HL-60 (cell line): ENCODE data around the gene PHF21B.

Experiments used
- DNase-seq, 2 experiments: peaks; one replicate each; pipeline ENCODE4 v3.0.0-alpha.2; 2010 to 2020; ENCODE audit warnings: low read depth in 1 of 2, low spot score in 1 of 2
- H3K27ac ChIP-seq: fragments of 250-450 bp; sonication (Bioruptor Pico); replicated peaks from 2 replicates; pipeline ENCODE4 v1.5.1; 2020; ENCODE audit warnings: mild to moderate bottlenecking, moderate library complexity
- H3K27me3 ChIP-seq: fragments of 250-450 bp; sonication (Bioruptor Pico); 2 replicates; pipeline ENCODE4 v1.5.1; 2021; ENCODE audit warnings: mild to moderate bottlenecking, moderate library complexity; ENCODE audit not compliant: insufficient read depth, poor library complexity, severe bottlenecking
- H3K4me3 ChIP-seq: replicated peaks from 2 replicates; pipeline ENCODE4 v1.5.1; 2011; ENCODE audit warnings: mild to moderate bottlenecking, control low read depth, low read length; ENCODE audit not compliant: insufficient read depth
- CTCF ChIP-seq: IDR thresholded peaks from one replicate; pipeline ENCODE4 v1.5.1; 2011; ENCODE audit warnings: low read length, control low read depth, inconsistent platforms; ENCODE audit not compliant: insufficient read depth
- GABPA ChIP-seq: IDR thresholded peaks from 2 replicates; pipeline ENCODE4 v1.6.1; 2012; ENCODE audit warnings: low read depth
- POLR2AphosphoS5 ChIP-seq: IDR thresholded peaks from 2 replicates; pipeline ENCODE4 v1.6.1; 2012; ENCODE audit warnings: low read depth
- REST ChIP-seq: IDR thresholded peaks from 2 replicates; pipeline ENCODE4 v1.6.1; 2012; ENCODE audit warnings: low read depth; ENCODE audit not compliant: insufficient replicate concordance
- SPI1 ChIP-seq: IDR thresholded peaks from 2 replicates; pipeline ENCODE4 v1.6.1; 2012; ENCODE audit warnings: low read depth, mild to moderate bottlenecking, borderline replicate concordance

PHF21B gene

GRCh38 chr22:44999231-44999630 is 10.6 kb downstream of the PHF21B start:
- H3K4me3 ChIP-seq = no peak overlapping the region
- no peak overlapping the region for H3K27ac ChIP-seq
- no peaks in the 10 kb centered on the region for H3K27me3 ChIP-seq
- TF ChIP-seq SPI1 = no peak
- TF ChIP-seq CTCF = no peak
- no peak for TF ChIP-seq POLR2AphosphoS5
- TF ChIP-seq REST = no peak
- no peak for TF ChIP-seq GABPA
- DNase-seq = no peak

- Histone ChIP-seq H3K27me3 (no peaks in the 10 kb centered on the region), H3K4me3 (no peak overlapping the region), H3K27ac (no peak overlapping the region)
- no peak for DNase-seq
- TF ChIP-seq SPI1 = no peak
- no peak for TF ChIP-seq GABPA
- TF ChIP-seq CTCF = no peak
- no peak for TF ChIP-seq POLR2AphosphoS5
- no peak for TF ChIP-seq REST
These were observed 11.5 kb downstream of the PHF21B start for GRCh38 chr22:44998296-44998695.

- no peaks in the 10 kb centered on the region for H3K27me3 ChIP-seq
These were observed 12.7 kb downstream of the PHF21B start for GRCh38 chr22:44997060-44997459.

More at GRCh38 chr22:44997060-44997459, 12.7 kb downstream of the PHF21B start:
- Histone ChIP-seq H3K4me3 (no peak overlapping the region), H3K27ac (no peak overlapping the region)
- DNase-seq = no peak
- TF ChIP-seq REST = no peak
- no peak for TF ChIP-seq SPI1
- TF ChIP-seq POLR2AphosphoS5 = no peak
- TF ChIP-seq GABPA = no peak
- no peak for TF ChIP-seq CTCF
